HCT116 (cell line): ENCODE results near the gene PDE4B.

Source experiments
- CEBPB ChIP-seq: IDR thresholded peaks from 2 replicates; pipeline ENCODE4 v1.6.1; 2012; ENCODE audit warnings: low read depth
- EZH2 ChIP-seq: fragments of 200-600 bp; sonication (generic); IDR thresholded peaks from 2 replicates; pipeline ENCODE4 v1.6.1; 2017; ENCODE audit warnings: antibody characterized with exemption, mixed run types
- MAX ChIP-seq: IDR thresholded peaks from 2 replicates; pipeline ENCODE4 v1.6.1; 2012
- POLR2A ChIP-seq: IDR thresholded peaks from 2 replicates; pipeline ENCODE4 v1.7.0; 2011; ENCODE audit warnings: borderline replicate concordance; ENCODE audit not compliant: insufficient read depth, insufficient read length; ENCODE audit errors: extremely low read depth
- SIN3A ChIP-seq: IDR thresholded peaks from 2 replicates; pipeline ENCODE4 v1.6.1; 2012; ENCODE audit warnings: low read depth
- SP1 ChIP-seq: IDR thresholded peaks from 2 replicates; pipeline ENCODE4 v1.6.1; 2012; ENCODE audit warnings: low read depth
- TCF7L2 ChIP-seq: IDR thresholded peaks from 2 replicates; pipeline ENCODE4 v1.7.0; 2011; ENCODE audit warnings: borderline replicate concordance, inconsistent platforms; ENCODE audit not compliant: insufficient read depth, insufficient read length; ENCODE audit errors: extremely low read depth
- TF ChIP-seq, protein P1 (sequence below), 3 experiments: fragments of 200-600 bp in 1 of 3; sonication (generic) in 1 of 3; IDR thresholded peaks in 2 of 3; conservative IDR thresholded peaks in 1 of 3; 2 replicates each; pipeline ENCODE4 v1.5.1; 2012 to 2017; ENCODE audit warnings: low read depth in 2 of 3, low read length in 2 of 3, antibody characterized with exemption in 1 of 3, borderline replicate concordance in 1 of 3, control low read depth in 1 of 3, mild to moderate bottlenecking in 1 of 3, mixed read lengths in 1 of 3, mixed run types in 1 of 3, moderate library complexity in 1 of 3; ENCODE audit not compliant: insufficient read depth in 1 of 3

GRCh38 chr1:65940126-65940525 lies 147.4 kb downstream of the PDE4B start:
- TF ChIP-seq POLR2A: no peak
- no peak for TF ChIP-seq SIN3A
- TF ChIP-seq, protein P1, sequence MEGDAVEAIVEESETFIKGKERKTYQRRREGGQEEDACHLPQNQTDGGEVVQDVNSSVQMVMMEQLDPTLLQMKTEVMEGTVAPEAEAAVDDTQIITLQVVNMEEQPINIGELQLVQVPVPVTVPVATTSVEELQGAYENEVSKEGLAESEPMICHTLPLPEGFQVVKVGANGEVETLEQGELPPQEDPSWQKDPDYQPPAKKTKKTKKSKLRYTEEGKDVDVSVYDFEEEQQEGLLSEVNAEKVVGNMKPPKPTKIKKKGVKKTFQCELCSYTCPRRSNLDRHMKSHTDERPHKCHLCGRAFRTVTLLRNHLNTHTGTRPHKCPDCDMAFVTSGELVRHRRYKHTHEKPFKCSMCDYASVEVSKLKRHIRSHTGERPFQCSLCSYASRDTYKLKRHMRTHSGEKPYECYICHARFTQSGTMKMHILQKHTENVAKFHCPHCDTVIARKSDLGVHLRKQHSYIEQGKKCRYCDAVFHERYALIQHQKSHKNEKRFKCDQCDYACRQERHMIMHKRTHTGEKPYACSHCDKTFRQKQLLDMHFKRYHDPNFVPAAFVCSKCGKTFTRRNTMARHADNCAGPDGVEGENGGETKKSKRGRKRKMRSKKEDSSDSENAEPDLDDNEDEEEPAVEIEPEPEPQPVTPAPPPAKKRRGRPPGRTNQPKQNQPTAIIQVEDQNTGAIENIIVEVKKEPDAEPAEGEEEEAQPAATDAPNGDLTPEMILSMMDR (IDR thresholded peaks at IDR 0.05 in 2 of 3, conservative IDR thresholded peaks at IDR 0.05 in 1 of 3; ENCODE audit: borderline replicate concordance in 1 of 3, insufficient read depth in 1 of 3, low read depth in 2 of 3, low read length in 2 of 3): no peak
- TF ChIP-seq EZH2: no peak
- no peak for TF ChIP-seq SP1
- no peak for TF ChIP-seq TCF7L2
- TF ChIP-seq CEBPB: no peak
- TF ChIP-seq MAX: no peak
